Gastrocnemius medialis (tissue), 4 donors: ENCODE measurements around the gene ECE1. TPM values are rescaled to one million over a fixed set of nuclear protein-coding genes. Genes with fewer than 3 reads are reported as not detected.

Experiments
- ATAC-seq, 2 donors: fragments of 150-250 bp; one replicate each; pipeline ENCODE4 v1.9.1; 2016
- DNase-seq, 2 donors: peaks; one replicate each; pipeline ENCODE4 v3.0.0-alpha.2; 2019
- H3K27ac ChIP-seq, 4 donors: fragments of 200-600 bp; sonication (generic); 1 replicate in 1 of 4; 2 replicates in 3 of 4; pipeline ENCODE4 v1.5.1; 2016 to 2018; ENCODE audit warnings: mild to moderate bottlenecking in 2 of 4, moderate library complexity in 1 of 4
- H3K27me3 ChIP-seq, 3 donors: fragments of 200-600 bp; sonication (generic) in 2 of 3; 1 replicate in 1 of 3; 2 replicates in 2 of 3; pipeline versions ENCODE4 v1.5.1 to v1.6.0; 2016 to 2019; ENCODE audit warnings: mild to moderate bottlenecking in 1 of 3, moderate library complexity in 1 of 3
- H3K36me3 ChIP-seq, 2 donors: fragments of 200-600 bp; sonication (generic) in 1 of 2; one replicate each; pipeline ENCODE4 v1.5.1; 2017 to 2018
- H3K4me1 ChIP-seq, 2 donors: fragments of 200-600 bp; sonication (generic) in 1 of 2; one replicate each; pipeline ENCODE4 v1.5.1; 2016 to 2017; ENCODE audit warnings: mild to moderate bottlenecking in 2 of 2
- H3K4me3 ChIP-seq, 4 donors: fragments of 200-600 bp; sonication (generic) in 3 of 4; 1 replicate in 1 of 4; 2 replicates in 3 of 4; pipeline ENCODE4 v1.5.1; 2016 to 2019; ENCODE audit warnings: mild to moderate bottlenecking in 2 of 4
- H3K9me3 ChIP-seq, 3 donors: fragments of 200-600 bp; sonication (generic) in 2 of 3; 1 replicate in 1 of 3; 2 replicates in 2 of 3; pipeline ENCODE4 v1.5.1; 2016 to 2019
- CTCF ChIP-seq, 5 experiments: fragments of 450-650 bp in 3 of 5; fragments of 200-600 bp in 2 of 5; sonication (generic) in 2 of 5; IDR thresholded peaks in 4 of 5; conservative IDR thresholded peaks in 1 of 5; 1 replicate in 4 of 5; 2 replicates in 1 of 5; pipeline ENCODE4 v1.5.1; 2016 to 2019; ENCODE audit warnings: antibody characterized with exemption in 5 of 5, mild to moderate bottlenecking in 3 of 5, moderate library complexity in 3 of 5
- POLR2A ChIP-seq, 2 donors: fragments of 450-650 bp; IDR thresholded peaks; one replicate each; pipeline ENCODE4 v1.6.1; 2017; ENCODE audit warnings: antibody characterized with exemption in 2 of 2, mild to moderate bottlenecking in 2 of 2, moderate library complexity in 2 of 2
- in situ Hi-C, 4 donors: fragments of 200-750 bp; cut with MboI; loops; one replicate each; pipeline versions ENCODE4 v1.15.0 to v1.8.0; 2017; ENCODE audit warnings: low sequenced_read_pairs in 4 of 4
- intact Hi-C: fragments of 100-400 bp; cut with DNase I; formaldehyde crosslinking; loops from one replicate; pipeline ENCODE4 v1.15.1; 2023; ENCODE audit warnings: low total_unique reads
- total RNA-seq, 4 donors: library from RNA; depleted of rRNA; stranded (reverse); fragments of >200 nt; gene quantifications; one replicate each; pipeline versions ENCODE4 v1.1.0 to v1.2.3, GENCODE V29; 2016

ECE1 gene
- total RNA-seq, 4 donors from 2014 or later, result 17.1 to 39.9 (median 26.7) TPM

- intact Hi-C loops (no loop called here), in situ Hi-C loops (no loop called here)
- H3K36me3 ChIP-seq, result no peaks in the 10 kb centered on the region
- H3K4me3 ChIP-seq, result no peak overlapping the region
- no peaks in the 10 kb centered on the region for H3K9me3 ChIP-seq
- TF ChIP-seq POLR2A (IDR thresholded peaks at IDR 0.05) (no peak), CTCF (IDR thresholded peaks at IDR 0.05 in 4 of 5, conservative IDR thresholded peaks at IDR 0.05 in 1 of 5) (no peak)
- ATAC-seq, result no peak
- H3K4me1 ChIP-seq, result peaks cover 12 to 16% of the 10 kb centered on the region in 2 donors
- H3K27ac ChIP-seq, result peak overlapping the region; percentile 50 to 70 (median 56)
- no peak for DNase-seq
- peaks cover 4 to 5% (median 5%) of the 10 kb centered on the region in 3 donors for H3K27me3 ChIP-seq
These were observed 4.2 kb upstream of the ECE1 start for GRCh38 chr1:21294266-21294989.

DNA sequence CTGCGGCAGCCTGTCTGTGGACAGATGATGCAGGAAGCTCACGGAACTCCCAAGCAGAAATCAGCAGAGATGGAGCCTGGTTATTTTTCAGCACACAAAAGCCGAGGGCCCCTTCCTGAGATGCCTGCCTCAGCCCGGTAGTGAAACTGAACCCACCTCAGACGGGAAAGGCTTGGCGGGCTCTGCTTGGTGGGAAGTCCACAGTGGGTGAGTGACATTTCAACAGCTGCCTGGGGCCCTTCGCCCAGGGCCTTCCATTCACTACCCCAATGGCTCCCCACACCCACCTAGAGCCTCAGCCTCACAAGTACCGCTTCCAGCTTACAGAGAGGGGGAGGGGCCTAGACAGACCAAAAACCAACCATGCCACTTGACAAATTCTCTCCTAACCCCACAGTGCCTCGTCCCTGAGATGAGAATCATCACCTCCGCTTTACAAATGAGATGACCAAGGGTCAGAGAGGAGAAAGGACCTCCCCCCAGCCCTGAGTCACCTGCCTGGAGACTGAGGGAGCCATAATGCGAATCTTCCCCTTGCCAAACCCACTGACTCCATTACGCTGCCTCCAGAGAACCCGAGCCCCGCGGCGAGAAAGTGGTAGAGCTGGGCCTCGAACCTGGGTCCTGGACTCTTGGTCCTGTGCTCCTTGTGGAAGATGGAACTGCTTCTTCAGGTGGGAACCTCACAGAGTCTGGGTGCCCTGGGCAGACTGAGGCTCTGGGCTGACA lies 3.4 kb upstream of the ECE1 start:
- intact Hi-C loops, result no loop called here
- in situ Hi-C loops, result no loop called here
- DNase-seq (no peak), ATAC-seq (no peak)
- H3K27me3 ChIP-seq, result peaks cover 5 to 10% (median 8%) of the 10 kb centered on the region in 3 donors
- peak overlapping the region; percentile 50 to 70 (median 56) for H3K27ac ChIP-seq
- TF ChIP-seq POLR2A (IDR thresholded peaks at IDR 0.05) (no peak), CTCF (IDR thresholded peaks at IDR 0.05 in 4 of 5, conservative IDR thresholded peaks at IDR 0.05 in 1 of 5) (no peak)
- no peak overlapping the region for H3K4me3 ChIP-seq
- no peaks in the 10 kb centered on the region for H3K36me3 ChIP-seq
- H3K4me1 ChIP-seq, result peaks cover 15 to 16% of the 10 kb centered on the region in 2 donors
- no peaks in the 10 kb centered on the region for H3K9me3 ChIP-seq

- ATAC-seq, result peak in 1 of 2 donors; percentile 6
- peaks cover 15 to 16% of the 10 kb centered on the region in 2 donors for H3K4me1 ChIP-seq
- in situ Hi-C loops, result no loop called here
These were observed 2.8 kb upstream of the ECE1 start for GRCh38 chr1:21292984-21293536.

DNA sequence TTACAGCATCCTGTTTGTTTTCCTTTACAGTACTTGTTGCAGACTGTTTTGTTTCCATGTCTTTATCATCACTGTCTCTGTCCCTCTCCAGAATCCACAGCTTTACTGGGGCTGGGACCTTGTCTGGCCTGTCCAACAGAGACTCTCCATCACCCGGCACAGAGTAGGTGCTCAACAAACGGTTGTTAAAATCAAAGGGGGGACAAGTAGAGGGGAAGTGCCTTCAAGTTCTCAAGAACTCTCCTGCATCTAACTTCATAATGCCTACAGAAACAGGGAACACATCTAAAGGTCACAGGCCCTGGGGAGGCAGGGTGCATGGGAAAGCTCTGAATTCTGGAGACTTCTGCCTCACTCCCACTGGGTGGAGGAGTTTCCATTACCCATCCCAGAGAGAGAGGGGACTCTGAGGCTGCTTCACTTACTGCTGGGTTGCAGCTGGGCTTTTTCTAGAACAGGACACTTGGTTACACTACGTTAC lies 2.3 kb upstream of the ECE1 start:
- no peak for DNase-seq
- Histone ChIP-seq H3K36me3 (no peaks in the 10 kb centered on the region), H3K4me3 (no peak overlapping the region), H3K27ac (peak overlapping the region; percentile 50 to 70 (median 56)), H3K9me3 (no peaks in the 10 kb centered on the region), H3K27me3 (peaks cover 5 to 10% (median 8%) of the 10 kb centered on the region in 3 donors), H3K4me1 (peaks cover 15 to 16% of the 10 kb centered on the region in 2 donors)
- intact Hi-C loops, result no loop called here
- in situ Hi-C loops, result no loop called here
- no peak for TF ChIP-seq CTCF (IDR thresholded peaks at IDR 0.05 in 4 of 5, conservative IDR thresholded peaks at IDR 0.05 in 1 of 5)
- TF ChIP-seq POLR2A (IDR thresholded peaks at IDR 0.05), result no peak
- no peak for ATAC-seq

More at GRCh38 chr1:21292984-21293536, 2.8 kb upstream of the ECE1 start:
- TF ChIP-seq CTCF (IDR thresholded peaks at IDR 0.05 in 4 of 5, conservative IDR thresholded peaks at IDR 0.05 in 1 of 5), result no peak
- no peak for TF ChIP-seq POLR2A (IDR thresholded peaks at IDR 0.05)
- intact Hi-C loops, result no loop called here
- H3K4me3 ChIP-seq, result no peak overlapping the region
- no peaks in the 10 kb centered on the region for H3K36me3 ChIP-seq
- peak overlapping the region; percentile 50 to 70 (median 56) for H3K27ac ChIP-seq
- peaks cover 5 to 10% (median 8%) of the 10 kb centered on the region in 3 donors for H3K27me3 ChIP-seq
- no peaks in the 10 kb centered on the region for H3K9me3 ChIP-seq
- DNase-seq, result no peak
